Motor neuron (in vitro differentiated cells): ENCODE data around the gene RUNX3. TPM values are rescaled to one million over a fixed set of nuclear protein-coding genes. Genes with fewer than 3 reads are reported as not detected.

ENCODE experiments used
- ATAC-seq, 8 experiments: fragments of 200-7000 bp; cut with Tn5 transposase; replicated peaks in 6 of 8; 2 replicates each; pipeline ENCODE4 v1.8.0; 2021; ENCODE audit warnings: mild to moderate bottlenecking in 8 of 8, moderate library complexity in 8 of 8
- H3K27ac ChIP-seq, 2 donors: fragments of 250-450 bp; sonication (Bioruptor Pico); 2 replicates each; pipeline ENCODE4 v1.9.0; 2021; ENCODE audit warnings: antibody characterized with exemption in 2 of 2, mild to moderate bottlenecking in 2 of 2, moderate library complexity in 1 of 2
- H3K4me1 ChIP-seq, 2 donors: fragments of 250-450 bp; sonication (Bioruptor Pico); replicated peaks in 1 of 2; 2 replicates each; pipeline ENCODE4 v1.6.1; 2021; ENCODE audit warnings: antibody characterized with exemption in 2 of 2, mild to moderate bottlenecking in 2 of 2, moderate library complexity in 1 of 2
- H3K4me3 ChIP-seq, 5 donors: fragments of 250-450 bp; sonication (Bioruptor Pico); 2 replicates each; pipeline ENCODE4 v1.9.0; 2021; ENCODE audit warnings: antibody characterized with exemption in 5 of 5, mild to moderate bottlenecking in 5 of 5, moderate library complexity in 4 of 5
- WGBS, 10 experiments: fragments of 450-650 bp; shearing (Covaris generic); methylation state at CpG; one replicate each; pipeline ENCODE4 v1.0.0; 2022; 5-methylcytosine and 5-hydroxymethylcytosine counted together
- in situ Hi-C, 9 experiments: fragments of 400-800 bp; cut with MboI; loops; one replicate each; pipeline ENCODE4 v1.15.0; 2021; ENCODE audit warnings: low sequenced_read_pairs in 9 of 9, low pct_unique_long_range_greater_than_20kb in 2 of 9; ENCODE audit not compliant: unreplicated experiment in 9 of 9
- total RNA-seq, 8 experiments: library from RNA; unstranded; fragments of 300-600 nt; gene quantifications; 2 replicates each; pipeline versions ENCODE4 v1.2.3 to v1.2.4, GENCODE V29; 2022

Gene RUNX3
- total RNA-seq, 8 experiments from 2014 or later, result 0.05 to 9.7 (median 0.21) TPM; not detected in 1

DNA sequence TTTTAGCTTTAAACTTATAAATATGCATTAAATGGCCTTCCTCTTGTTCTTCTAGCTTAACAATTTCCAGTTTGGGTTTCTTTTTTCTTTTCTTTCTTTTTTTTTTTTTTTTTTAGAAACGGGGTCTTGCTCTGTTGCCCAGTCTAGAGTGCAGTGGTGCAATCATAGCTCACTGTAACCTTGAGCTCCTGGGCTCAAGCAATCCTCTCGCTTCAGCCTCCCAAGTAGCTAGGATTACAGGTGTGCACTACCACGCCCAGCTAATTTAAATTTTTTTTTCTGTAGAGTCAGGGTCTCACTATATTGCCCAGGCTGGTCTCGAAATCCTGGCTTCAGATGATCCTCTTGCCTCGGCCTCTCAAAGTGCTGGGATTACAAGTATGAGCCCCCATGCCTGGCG, 37.9 kb upstream of the RUNX3 start:
- Histone ChIP-seq H3K4me3 (no peak overlapping the region), H3K4me1 (peaks cover 5 to 6% of the 10 kb centered on the region in 2 donors), H3K27ac (no peak overlapping the region)
- no peak for ATAC-seq
- in situ Hi-C loops, result no loop called here
- WGBS, 10 experiments, result 18 to 94% (median 70%) methylated on average over 2 to 6 of the region's 6 CpGs

DNA sequence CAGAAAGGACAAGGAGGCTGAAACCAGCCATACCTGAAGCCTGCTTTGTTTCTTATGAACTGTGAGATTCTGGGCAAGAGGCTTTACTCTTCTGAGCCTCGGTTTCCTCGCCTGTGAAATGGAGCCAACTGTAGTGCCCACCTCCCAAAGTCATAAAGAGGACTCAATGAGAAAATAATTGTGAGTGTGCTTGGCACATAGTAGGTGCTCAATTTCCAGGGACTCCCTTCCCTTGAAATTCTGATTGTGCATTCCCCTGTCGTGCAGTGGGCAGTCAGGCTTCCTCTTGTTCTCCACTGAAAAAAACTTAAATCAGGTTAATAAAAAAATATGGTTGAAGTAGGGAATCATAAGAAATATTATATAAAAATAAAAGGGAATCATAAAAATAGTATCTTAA, 37.5 kb upstream of the RUNX3 start:
- peaks cover 5 to 6% of the 10 kb centered on the region in 2 donors for H3K4me1 ChIP-seq
- WGBS, 10 experiments, result 43 to 100% (median 77%) methylated on average over 1 to 3 of the region's 3 CpGs
- ATAC-seq, result no peak
- H3K4me3 ChIP-seq, result no peak overlapping the region
- in situ Hi-C loops, result no loop called here
- H3K27ac ChIP-seq, result no peak overlapping the region

DNA sequence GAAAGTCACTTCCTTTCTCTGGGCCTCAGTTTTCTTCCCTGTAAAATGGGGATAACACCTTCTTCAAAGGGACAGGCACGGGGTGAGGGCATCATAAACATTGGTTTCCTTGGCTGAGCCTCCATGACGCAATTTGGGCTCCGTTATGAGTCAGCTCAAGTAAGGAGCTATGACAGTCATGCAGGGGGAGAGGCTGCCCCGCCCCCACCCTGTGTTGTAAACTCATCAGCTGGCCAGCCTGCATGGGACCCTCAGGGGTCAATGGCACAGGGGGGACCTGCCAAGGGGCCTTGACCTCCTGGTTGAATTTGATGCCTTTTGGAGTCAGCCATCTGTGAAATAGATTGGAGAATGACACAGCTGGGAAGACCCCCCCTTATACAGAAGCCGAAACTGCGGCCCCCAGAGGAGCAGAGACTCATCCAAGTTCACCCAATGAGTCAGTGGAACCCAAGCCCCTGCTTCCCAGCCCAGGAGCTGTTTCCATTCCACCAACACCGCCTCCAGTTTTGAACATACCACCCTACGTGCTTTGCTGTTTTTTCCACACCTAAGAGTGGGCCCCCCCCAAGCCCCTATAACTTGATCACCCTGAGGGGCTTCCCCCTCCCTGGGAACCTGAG, 36.8 kb upstream of the RUNX3 start:
- in situ Hi-C loops, result no loop called here
- Histone ChIP-seq H3K27ac (no peak overlapping the region), H3K4me3 (no peak overlapping the region), H3K4me1 (no peaks in the 10 kb centered on the region)
- 53 to 80% (median 68%) methylated on average over 2 to 6 of the region's 8 CpGs; no CpG with 5 or more reads in 6 of the 10 experiments for WGBS, 10 experiments
- peak in 1 of 8 experiments; percentile 43 for ATAC-seq

DNA sequence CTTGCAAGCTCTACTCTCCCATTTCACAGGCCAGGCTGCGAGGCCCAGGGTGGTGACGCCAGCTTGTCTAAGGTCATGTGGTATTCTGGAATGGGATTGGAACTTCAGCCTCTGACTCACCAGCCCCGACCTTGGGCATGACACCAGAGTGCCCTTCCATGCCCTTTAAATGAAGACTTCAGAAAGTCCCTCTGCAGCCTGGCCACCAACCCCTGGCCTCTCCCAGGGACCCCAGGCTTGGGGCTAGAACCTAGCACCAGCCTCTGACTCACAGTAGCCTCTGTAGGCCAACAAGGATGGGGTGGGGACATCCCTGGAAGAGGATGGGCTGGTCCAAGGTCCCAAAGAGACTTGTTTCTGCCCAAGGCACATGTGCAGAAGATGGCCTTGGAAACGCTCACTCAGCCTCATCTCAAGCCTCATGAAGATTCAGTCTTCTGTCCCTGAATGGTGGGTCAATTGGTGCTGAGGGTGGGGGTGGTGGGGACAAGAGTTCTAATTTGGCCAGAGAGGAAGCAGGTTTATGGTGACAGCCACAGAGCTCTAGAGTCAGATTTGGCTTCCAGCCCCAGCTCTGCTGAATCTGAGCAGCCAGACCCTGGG, 36.1 kb upstream of the RUNX3 start:
- in situ Hi-C loops, result no loop called here
- Histone ChIP-seq H3K27ac (no peak overlapping the region), H3K4me1 (no peaks in the 10 kb centered on the region), H3K4me3 (no peak overlapping the region)
- ATAC-seq, result no peak
- 53 to 100% (median 65%) methylated on average over 1 to 4 of the region's 4 CpGs; no CpG with 5 or more reads in 6 of the 10 experiments for WGBS, 10 experiments

DNA sequence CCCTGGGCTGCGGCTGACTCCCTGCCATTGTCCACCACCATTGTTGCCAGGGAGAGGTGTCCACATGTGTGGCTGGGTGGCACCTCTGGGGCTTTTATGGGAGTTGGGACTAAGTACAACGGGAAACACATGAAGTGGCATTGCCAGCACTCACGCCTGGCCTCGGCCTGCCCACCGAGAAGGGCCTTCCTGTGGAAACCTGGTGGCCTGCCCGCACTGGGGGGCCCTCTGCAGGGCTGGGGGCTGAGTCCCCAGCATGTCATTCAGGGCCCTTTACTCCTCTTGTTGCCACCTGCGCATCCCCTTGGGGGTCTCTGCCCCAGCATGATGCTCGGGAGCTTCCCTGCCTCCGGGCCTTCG, 35.5 kb upstream of the RUNX3 start:
- H3K4me3 ChIP-seq, result no peak overlapping the region
- WGBS, 10 experiments, result 87 to 100% (median 93%) methylated on average over 1 to 5 of the region's 10 CpGs; no CpG with 5 or more reads in 5 of the 10 experiments
- no peaks in the 10 kb centered on the region for H3K4me1 ChIP-seq
- ATAC-seq, result no peak
- in situ Hi-C loops, result no loop called here
- H3K27ac ChIP-seq, result no peak overlapping the region

DNA sequence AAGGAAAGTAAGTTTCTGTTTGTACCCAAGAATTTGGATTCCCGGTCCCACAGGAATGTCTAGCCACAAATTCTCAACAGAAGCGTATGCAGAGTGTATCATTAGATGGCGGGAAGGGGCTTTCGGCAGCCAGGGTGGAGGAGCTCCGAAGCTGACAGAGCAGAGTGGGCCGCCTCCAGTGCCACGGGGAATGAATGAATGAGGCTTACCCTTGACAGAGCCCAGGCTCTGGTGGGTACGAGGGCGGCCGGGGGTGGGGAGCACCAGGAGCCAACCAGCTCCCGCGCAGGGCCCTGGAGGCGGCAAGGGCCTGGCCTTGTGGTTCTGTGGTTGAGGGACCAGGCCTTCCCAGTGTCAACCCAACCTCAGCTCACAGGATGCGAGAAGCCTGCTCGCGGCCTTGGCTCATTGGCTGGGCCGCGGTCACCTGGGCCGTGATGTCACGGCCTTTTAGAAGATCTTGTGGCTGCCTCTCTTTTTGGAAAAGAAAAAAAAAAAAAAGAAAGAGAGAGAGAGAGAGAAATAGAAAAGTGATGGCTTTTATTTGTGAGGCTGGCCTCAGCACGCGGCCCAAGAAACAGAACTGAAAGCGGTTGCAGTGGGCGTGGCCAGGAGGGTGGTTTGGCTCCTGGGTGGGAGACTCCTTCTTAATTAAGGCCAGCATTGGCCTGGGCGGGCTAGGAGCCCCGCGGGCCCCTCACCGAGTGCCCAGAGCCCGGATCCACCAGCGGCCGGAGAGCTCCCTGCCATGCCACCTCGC, 34.9 kb upstream of the RUNX3 start:
- 46 to 96% (median 91%) methylated on average over 4 to 32 of the region's 32 CpGs; no CpG with 5 or more reads in 1 of the 10 experiments for WGBS, 10 experiments
- in situ Hi-C loops, result no loop called here
- Histone ChIP-seq H3K27ac (no peak overlapping the region), H3K4me1 (no peaks in the 10 kb centered on the region), H3K4me3 (no peak overlapping the region)
- ATAC-seq, result no peak

DNA sequence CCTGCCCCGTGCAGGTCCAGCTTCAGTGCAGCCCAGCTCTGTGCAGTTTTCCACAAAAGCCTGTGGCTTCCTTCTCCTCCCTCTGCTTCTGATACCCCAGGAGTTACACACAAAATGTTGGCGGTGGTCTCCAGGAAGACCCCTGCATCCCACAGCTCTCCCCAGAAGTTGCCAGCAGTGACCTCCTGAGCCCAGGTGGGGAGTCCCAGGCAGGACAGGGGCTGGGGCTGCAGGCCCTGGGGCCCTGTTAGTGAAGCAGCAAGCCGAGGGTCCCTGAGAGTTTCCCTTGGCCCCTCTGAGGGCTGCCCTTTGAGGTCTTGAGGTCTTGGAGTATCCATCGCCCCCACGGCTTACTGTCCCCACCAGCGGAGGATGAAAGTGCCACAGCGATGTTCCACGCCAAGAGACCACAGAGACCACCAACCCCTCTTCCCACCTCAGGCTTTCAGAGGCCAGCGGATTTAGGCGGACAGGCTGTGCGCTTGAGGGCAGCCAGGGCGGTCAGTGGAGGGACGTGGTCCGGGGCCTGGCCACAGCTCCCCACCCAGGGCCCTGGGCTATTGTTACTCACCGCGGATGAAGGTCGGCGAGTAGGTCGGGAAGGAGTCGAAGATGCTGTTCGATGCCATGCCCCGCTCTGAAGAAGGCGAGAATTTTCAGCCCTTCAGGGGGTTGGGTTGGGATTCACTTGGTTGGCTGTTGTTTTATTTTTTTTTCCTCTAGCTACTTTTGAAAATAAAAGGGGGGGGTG, 34.0 kb upstream of the RUNX3 start:
- 67 to 100% (median 88%) methylated on average over 1 to 17 of the region's 23 CpGs; no CpG with 5 or more reads in 2 of the 10 experiments for WGBS, 10 experiments
- H3K4me1 ChIP-seq, result no peaks in the 10 kb centered on the region
- H3K4me3 ChIP-seq, result no peak overlapping the region
- no peak for ATAC-seq
- peak overlapping the region in 1 of 2 donors; percentile 35 for H3K27ac ChIP-seq
- in situ Hi-C loops, result no loop called here

DNA sequence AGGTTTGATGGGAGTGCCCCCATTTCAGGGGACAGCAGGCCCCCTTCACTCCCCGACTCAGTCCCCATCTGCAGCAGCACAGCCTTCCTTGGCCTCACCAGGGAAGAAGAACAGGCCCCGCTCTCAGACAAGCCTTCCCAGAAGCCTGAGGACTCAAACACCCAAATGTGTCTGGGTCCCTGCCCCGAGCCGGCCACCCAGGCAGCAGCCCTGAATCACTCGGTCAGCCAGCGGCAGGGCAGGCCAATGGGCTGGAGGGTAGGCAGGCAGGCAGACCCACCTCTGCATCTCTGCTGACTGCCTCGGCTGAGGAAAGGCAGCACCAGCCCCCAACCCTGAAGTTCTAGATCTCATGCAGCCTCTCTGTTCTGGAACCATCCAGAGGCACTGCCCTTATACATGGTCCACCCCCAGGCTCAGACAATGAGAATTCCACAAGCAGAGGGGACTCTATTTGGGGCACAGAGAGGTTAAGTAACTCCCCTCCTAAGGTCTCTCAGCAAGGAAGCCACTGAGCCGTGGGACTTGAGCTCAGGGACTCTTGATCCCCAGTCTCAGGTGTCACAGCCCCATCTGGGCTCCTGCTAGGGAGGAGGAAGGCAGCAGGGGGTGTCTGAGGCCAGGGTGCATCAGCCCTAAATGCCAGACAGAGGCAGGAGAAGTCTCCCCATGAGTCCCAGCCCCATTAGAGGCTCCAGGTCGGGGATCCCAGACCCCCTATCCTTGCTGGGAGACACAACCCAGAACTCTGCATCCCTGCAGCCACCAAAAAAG, 33.2 kb upstream of the RUNX3 start:
- H3K27ac ChIP-seq, result no peak overlapping the region
- 69 to 100% (median 87%) methylated on average over 1 to 4 of the region's 9 CpGs; no CpG with 5 or more reads in 6 of the 10 experiments for WGBS, 10 experiments
- peak in 2 of 8 experiments; percentile 11 to 21 for ATAC-seq
- no peak overlapping the region for H3K4me3 ChIP-seq
- in situ Hi-C loops, result no loop called here
- no peaks in the 10 kb centered on the region for H3K4me1 ChIP-seq

DNA sequence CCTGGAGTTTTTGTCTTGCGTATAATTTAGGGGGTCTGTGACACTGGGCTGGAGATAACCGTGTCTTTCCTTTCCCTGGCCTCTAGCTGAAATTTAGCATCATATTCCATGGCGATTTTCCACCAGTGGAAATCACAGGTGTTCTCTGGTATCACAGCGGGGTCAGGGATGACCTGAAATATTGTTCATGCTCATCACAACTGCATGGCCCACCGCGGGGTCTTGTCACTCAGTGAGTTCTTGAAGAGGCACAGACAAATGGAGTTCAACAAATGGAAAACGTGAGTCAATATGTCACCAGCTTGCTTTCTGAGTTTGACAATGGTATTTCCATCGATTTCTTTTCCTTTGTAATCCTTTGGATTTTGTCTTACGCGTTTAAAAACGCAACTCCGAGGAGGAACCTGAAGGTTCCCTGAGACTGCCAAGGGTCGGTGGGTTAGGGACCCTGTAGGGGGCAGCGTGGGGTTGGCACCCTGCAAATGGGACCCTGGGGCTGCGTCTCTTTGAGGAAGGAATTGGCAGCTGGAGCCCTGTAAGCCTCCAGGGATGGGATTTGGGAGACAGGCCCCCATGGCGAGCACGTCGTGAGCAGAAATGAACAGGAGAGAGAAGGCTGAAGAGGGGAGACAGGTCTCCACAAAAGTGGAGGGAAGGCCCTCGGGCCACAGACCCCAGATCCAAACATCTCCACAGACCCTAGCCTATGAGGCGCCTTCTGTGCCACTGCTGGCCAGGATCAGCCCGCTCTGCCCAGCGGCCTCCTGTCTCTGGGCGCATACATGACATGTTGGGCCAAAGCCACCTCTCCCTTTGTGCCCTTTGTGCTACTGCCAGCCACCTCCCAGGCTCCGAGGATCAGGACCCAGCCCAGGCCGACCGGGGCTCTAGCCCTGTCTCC, 32.1 kb upstream of the RUNX3 start:
- Histone ChIP-seq H3K4me1 (no peaks in the 10 kb centered on the region), H3K27ac (no peak overlapping the region), H3K4me3 (no peak overlapping the region)
- in situ Hi-C loops, result no loop called here
- 33 to 86% (median 75%) methylated on average over 1 to 20 of the region's 26 CpGs; no CpG with 5 or more reads in 1 of the 10 experiments for WGBS, 10 experiments
- ATAC-seq, result no peak

DNA sequence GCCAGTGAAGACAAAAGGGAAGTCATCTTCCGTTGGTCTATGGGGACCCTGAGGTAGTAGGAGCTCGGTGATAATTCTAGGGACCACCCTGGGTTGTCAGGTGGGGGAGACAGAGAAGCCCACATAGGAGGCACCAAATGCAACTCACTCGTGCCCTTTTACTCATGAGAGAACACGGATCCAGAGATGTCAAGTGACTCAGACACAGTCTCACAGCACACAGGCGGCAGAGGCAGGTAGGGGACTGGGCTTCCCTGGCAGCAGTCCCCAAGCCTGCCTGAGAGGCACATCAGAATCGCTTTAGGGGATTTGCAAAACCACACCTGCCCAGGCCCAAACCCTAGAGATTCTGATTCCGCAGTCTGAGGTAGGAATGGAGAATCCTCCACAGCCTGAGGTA, 31.3 kb upstream of the RUNX3 start:
- Histone ChIP-seq H3K27ac (no peak overlapping the region), H3K4me1 (no peaks in the 10 kb centered on the region), H3K4me3 (no peak overlapping the region)
- no peak for ATAC-seq
- WGBS, 10 experiments, result 75 to 100% (median 90%) methylated on average over 1 to 6 of the region's 7 CpGs; no CpG with 5 or more reads in 4 of the 10 experiments
- in situ Hi-C loops, result no loop called here

DNA sequence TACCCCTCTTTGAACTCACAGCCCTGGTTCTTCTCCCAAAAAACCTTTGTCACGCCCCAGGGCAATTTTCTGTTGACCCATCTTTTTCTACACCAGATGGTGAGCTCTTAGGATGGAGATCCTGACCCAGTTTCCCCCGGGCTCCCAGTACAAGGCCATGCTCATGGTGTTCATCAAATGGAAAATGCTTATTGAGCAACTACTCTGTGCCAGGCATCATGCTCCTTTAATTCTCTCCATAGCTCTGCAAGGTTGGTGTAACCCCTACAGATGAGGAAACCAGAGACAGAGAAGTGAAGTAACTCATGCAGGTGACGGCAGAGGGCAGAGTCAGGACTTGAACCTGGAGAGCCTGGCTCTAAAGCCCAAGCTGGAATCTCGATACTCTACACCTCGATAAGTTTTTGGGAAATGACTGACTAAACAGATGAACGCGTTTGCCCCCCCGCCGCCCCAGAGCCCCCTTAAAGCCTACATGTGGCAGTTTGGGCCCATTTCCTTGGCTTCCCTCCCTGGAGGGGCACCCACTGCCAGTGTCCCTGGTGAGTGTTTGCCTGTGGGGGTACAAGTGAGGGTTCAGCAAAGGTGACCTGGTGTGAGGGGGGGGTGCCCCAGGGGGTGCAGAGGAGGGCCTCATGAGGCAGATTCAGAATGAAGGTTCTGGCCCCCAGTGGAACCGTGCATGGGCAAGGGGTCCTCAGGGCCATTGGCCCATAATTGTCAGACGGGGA, 30.2 kb upstream of the RUNX3 start:
- no peak for ATAC-seq
- 0 to 96% (median 50%) methylated on average over 1 to 7 of the region's 11 CpGs; no CpG with 5 or more reads in 3 of the 10 experiments for WGBS, 10 experiments
- Histone ChIP-seq H3K27ac (no peak overlapping the region), H3K4me1 (no peaks in the 10 kb centered on the region), H3K4me3 (no peak overlapping the region)
- in situ Hi-C loops, result no loop called here
